Breast epithelium (tissue), 4 donors: Measurements from ENCODE around the gene OR1I1. TPM values are rescaled to one million over a fixed set of nuclear protein-coding genes. Genes with fewer than 3 reads are reported as not detected.
A peak's percentile ranks its signal among the peaks of the same experiment; 100 is the strongest.

Source experiments
- DNase-seq, 2 donors: peaks; one replicate each; pipeline ENCODE4 v3.0.0-alpha.2; 2019; ENCODE audit warnings: low spot score in 2 of 2
- H3K27ac ChIP-seq, 2 donors: fragments of 200-600 bp; sonication (generic) in 1 of 2; one replicate each; pipeline ENCODE4 v1.5.1; 2016 to 2019; ENCODE audit warnings: mild to moderate bottlenecking in 1 of 2
- H3K27me3 ChIP-seq, 2 donors: fragments of 200-600 bp; sonication (generic) in 1 of 2; one replicate each; pipeline versions ENCODE4 v1.5.1 to v1.6.0; 2017 to 2019; ENCODE audit warnings: control low read depth in 1 of 2, mild to moderate bottlenecking in 1 of 2
- H3K36me3 ChIP-seq: fragments of 200-600 bp; one replicate; pipeline ENCODE4 v1.5.1; 2019
- H3K4me1 ChIP-seq, 2 donors: fragments of 200-600 bp; sonication (generic); one replicate each; pipeline ENCODE4 v1.5.1; 2016 to 2019; ENCODE audit warnings: control low read depth in 1 of 2
- H3K4me3 ChIP-seq, 3 donors: fragments of 200-600 bp; sonication (generic); 1 replicate in 2 of 3; 2 replicates in 1 of 3; pipeline ENCODE4 v1.5.1; 2016 to 2019; ENCODE audit warnings: mild to moderate bottlenecking in 3 of 3, moderate library complexity in 2 of 3
- H3K9me3 ChIP-seq, 2 donors: fragments of 200-600 bp; sonication (generic) in 1 of 2; one replicate each; pipeline ENCODE4 v1.5.1; 2016 to 2019; ENCODE audit warnings: control low read depth in 1 of 2
- CTCF ChIP-seq, 3 donors: fragments of 450-650 bp; IDR thresholded peaks; one replicate each; pipeline ENCODE4 v1.5.1; 2016 to 2017; ENCODE audit warnings: antibody characterized with exemption in 3 of 3, mild to moderate bottlenecking in 3 of 3, moderate library complexity in 3 of 3
- POLR2A ChIP-seq: fragments of 450-650 bp; IDR thresholded peaks from one replicate; pipeline ENCODE4 v1.6.1; 2016; ENCODE audit warnings: antibody characterized with exemption, mild to moderate bottlenecking, moderate library complexity
- POLR2AphosphoS5 ChIP-seq, 3 donors: sonication (generic); formaldehyde crosslinking; IDR thresholded peaks; one replicate each; pipeline ENCODE4 v1.6.1; 2017; ENCODE audit warnings: antibody characterized with exemption in 3 of 3
- intact Hi-C: fragments of 100-400 bp; cut with DNase I; formaldehyde crosslinking; loops from one replicate; pipeline ENCODE4 v1.15.1; 2023; ENCODE audit warnings: low total_unique reads
- total RNA-seq, 3 donors: library from RNA; depleted of rRNA; stranded (reverse); fragments of >200 nt; gene quantifications; one replicate each; pipeline ENCODE4 v1.1.0, GENCODE V29; 2016

OR1I1 gene, protein sequence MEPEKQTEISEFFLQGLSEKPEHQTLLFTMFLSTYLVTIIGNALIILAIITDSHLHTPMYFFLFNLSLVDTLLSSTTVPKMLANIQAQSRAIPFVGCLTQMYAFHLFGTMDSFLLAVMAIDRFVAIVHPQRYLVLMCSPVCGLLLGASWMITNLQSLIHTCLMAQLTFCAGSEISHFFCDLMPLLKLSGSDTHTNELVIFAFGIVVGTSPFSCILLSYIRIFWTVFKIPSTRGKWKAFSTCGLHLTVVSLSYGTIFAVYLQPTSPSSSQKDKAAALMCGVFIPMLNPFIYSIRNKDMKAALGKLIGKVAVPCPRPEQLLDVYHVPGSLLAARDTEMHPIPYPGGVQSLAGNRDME
- not detected for total RNA-seq

DNA sequence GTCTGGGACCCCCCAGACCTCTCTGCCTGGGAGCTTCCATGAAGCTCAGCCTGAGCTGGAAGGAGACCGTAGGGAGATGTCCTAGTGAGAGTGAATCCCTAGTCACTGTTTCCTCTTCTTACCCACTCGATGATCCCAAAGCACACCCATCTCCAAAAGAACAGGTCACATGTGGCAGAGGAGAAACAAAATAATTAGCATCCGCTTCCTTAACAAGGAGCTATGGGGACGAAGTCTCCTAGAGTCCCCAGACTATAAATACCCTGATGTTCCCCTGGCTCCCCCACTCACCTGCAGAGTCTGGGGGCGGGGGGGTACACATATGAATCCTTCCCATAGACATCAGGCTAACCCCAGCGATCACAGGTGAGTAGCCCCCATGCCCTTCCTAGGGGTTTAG, at the start of gene OR1I1:
Gene OR1I1 (plus strand): TSS at position 301 of the 400 bp plus-strand sequence. CDS start 4,855 bp downstream, outside the sequence.
- no peak within 1 kb of the TSS for H3K27ac ChIP-seq
- H3K36me3 ChIP-seq: no peaks in the 10 kb centered on the region
- no peak within 1 kb of the TSS for H3K4me3 ChIP-seq
- H3K27me3 ChIP-seq: peaks cover 0 to 12% of the 10 kb centered on the region in 2 donors
- no peak for TF ChIP-seq POLR2A
- no peak for TF ChIP-seq CTCF (IDR thresholded peaks at IDR 0.05)
- TF ChIP-seq POLR2AphosphoS5 (IDR thresholded peaks at IDR 0.05): no peak
- intact Hi-C loops: no loop called here
- DNase-seq: no peak
- H3K4me1 ChIP-seq: no peaks in the 10 kb centered on the region
- H3K9me3 ChIP-seq: no peaks in the 10 kb centered on the region

DNA sequence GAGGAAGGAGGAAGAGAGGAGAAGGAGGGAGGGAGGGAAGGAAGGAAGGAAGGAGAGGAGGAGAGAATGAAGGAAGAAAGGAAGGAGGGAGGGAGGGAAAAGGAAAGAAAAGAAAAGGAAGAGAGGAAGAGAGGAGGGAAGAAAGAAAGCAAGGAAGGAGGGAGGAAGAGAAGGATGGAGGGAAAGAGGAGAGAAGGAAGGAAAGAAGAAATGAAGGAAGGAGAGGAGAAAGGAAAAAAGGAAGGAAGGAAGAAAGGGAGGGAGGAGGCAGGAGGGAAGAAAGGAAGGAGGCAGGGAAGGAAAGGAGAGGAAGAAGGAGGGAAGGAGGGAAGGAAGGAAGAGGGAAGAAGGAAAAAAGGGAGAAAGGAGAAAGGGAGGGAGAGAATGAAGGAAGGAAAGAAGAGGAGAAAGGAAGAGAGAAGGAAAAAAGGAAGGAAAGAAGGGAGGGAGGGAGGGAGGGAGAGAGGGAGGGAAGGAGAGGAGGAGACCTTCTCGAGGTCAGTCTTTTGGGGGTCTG, 46.2 kb upstream of the OR1I1 start:
- H3K4me1 ChIP-seq: no peaks in the 10 kb centered on the region
- no peak overlapping the region for H3K4me3 ChIP-seq
- H3K27me3 ChIP-seq: no peaks in the 10 kb centered on the region
- no peaks in the 10 kb centered on the region for H3K36me3 ChIP-seq
- no peak for DNase-seq
- intact Hi-C loops: loop anchor here (5.0 kb wide), 1 partner anchor 1844 kb away; no protein-coding TSS in a partner anchor
- TF ChIP-seq POLR2AphosphoS5 (IDR thresholded peaks at IDR 0.05) (no peak), CTCF (IDR thresholded peaks at IDR 0.05) (no peak), POLR2A (no peak)
- no peaks in the 10 kb centered on the region for H3K9me3 ChIP-seq
- H3K27ac ChIP-seq: no peak overlapping the region

DNA sequence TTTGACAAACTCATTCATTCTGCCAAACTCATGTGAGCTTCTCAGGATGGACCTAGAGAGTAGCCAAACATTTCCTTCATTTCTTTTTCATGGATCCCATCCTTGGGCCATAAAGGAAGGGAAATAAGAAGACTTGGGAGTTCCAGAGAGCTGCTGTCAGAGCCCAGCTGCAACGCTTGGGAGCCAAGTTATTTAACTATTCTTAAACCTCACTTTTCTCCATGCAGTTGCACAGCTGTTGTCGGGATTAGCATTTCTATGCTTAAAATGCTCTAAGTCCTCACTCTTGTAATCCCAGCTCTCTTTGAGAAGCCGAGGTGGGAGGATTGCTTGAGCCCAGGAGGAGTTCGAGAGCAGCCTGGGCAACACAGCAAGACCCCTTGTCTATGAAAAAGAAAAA, 44.4 kb upstream of the OR1I1 start:
- intact Hi-C loops: loop anchor here (5.0 kb wide), 1 partner anchor 1845 kb away; no protein-coding TSS in a partner anchor
- TF ChIP-seq CTCF (IDR thresholded peaks at IDR 0.05): no peak
- no peak for TF ChIP-seq POLR2AphosphoS5 (IDR thresholded peaks at IDR 0.05)
- no peak for TF ChIP-seq POLR2A
- no peaks in the 10 kb centered on the region for H3K36me3 ChIP-seq
- H3K9me3 ChIP-seq: no peaks in the 10 kb centered on the region
- no peak overlapping the region for H3K4me3 ChIP-seq
- no peak for DNase-seq
- H3K27ac ChIP-seq: no peak overlapping the region
- H3K4me1 ChIP-seq: no peaks in the 10 kb centered on the region
- no peaks in the 10 kb centered on the region for H3K27me3 ChIP-seq

DNA sequence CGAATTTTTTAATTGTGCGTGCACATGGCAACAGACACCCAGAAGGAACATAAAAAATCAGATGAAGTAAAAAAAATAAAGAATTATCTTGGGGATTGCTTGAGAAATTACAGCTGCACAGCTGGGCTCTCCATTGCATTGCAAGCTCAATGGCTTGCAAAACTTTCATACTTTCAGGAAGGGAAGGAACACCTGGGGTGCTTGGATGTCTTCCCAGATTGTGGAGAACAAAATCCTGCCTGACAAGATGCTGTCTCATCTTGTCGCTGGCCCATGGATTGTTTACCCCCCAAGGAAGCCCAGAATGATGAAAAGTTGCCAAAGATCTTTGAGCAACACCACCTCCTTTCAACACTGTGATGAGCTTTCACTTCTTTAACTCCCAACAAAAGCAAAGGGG, 43.7 kb upstream of the OR1I1 start:
- H3K27ac ChIP-seq: peak overlapping the region; percentile 1 to 64
- no peaks in the 10 kb centered on the region for H3K27me3 ChIP-seq
- no peaks in the 10 kb centered on the region for H3K4me1 ChIP-seq
- DNase-seq: peak in 1 of 2 donors; percentile 84
- H3K36me3 ChIP-seq: no peaks in the 10 kb centered on the region
- no peaks in the 10 kb centered on the region for H3K9me3 ChIP-seq
- peak in 1 of 3 donors; percentile 43 for TF ChIP-seq POLR2AphosphoS5 (IDR thresholded peaks at IDR 0.05)
- no peak for TF ChIP-seq POLR2A
- TF ChIP-seq CTCF (IDR thresholded peaks at IDR 0.05): no peak
- H3K4me3 ChIP-seq: no peak overlapping the region
- intact Hi-C loops: loop anchor here (5.0 kb wide), 1 partner anchor 1846 kb away; no protein-coding TSS in a partner anchor

DNA sequence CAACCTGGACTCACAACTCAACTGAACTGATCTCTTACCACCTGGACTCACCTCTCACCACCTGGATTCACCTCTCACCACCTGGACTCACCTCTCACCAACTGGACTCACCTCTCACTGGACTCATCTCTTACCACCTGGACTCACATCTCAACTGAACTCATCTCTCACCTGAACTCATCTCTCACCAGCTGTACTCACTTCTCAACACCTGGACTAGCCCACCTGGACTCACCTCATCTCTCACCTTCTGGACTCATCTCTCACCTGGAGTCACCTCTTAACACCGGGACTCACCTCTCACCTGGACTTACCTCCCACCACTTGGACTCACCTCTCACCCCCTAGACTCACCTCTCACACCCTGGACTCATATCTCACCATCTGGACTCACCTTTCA, 40.0 kb upstream of the OR1I1 start:
- Histone ChIP-seq H3K9me3 (no peaks in the 10 kb centered on the region), H3K4me1 (no peaks in the 10 kb centered on the region), H3K27ac (no peak overlapping the region), H3K4me3 (no peak overlapping the region), H3K27me3 (no peaks in the 10 kb centered on the region), H3K36me3 (no peaks in the 10 kb centered on the region)
- intact Hi-C loops: no loop called here
- DNase-seq: no peak
- TF ChIP-seq POLR2A (no peak), CTCF (IDR thresholded peaks at IDR 0.05) (no peak), POLR2AphosphoS5 (IDR thresholded peaks at IDR 0.05) (no peak)
